H1 (cell line): ENCODE measurements around the gene LY6G5B. TPM values are rescaled to one million over a fixed set of nuclear protein-coding genes. Genes with fewer than 3 reads are reported as not detected.
A peak's percentile ranks its signal among the peaks of the same experiment; 100 is the strongest.

Source experiments
- CTCF ChIA-PET: fragments of 300-600 bp; sonication (Branson Sonifier 250); formaldehyde crosslinking; loops from one replicate; lab custom pipeline; 2021; ENCODE audit not compliant: partially characterized antibody; lab: Charles Lee
- POLR2A ChIA-PET: fragments of 300-600 bp; sonication (Branson Sonifier 250); formaldehyde crosslinking; loops from one replicate; lab custom pipeline; 2021; ENCODE audit warnings: inconsistent platforms; ENCODE audit not compliant: partially characterized antibody; lab: Charles Lee
- DNase-seq, 2 experiments: peaks; one replicate each; pipeline versions ENCODE4 v3.0.0 to v3.0.0-alpha.2; 2010 to 2022; ENCODE audit warnings: low spot score in 2 of 2, low read depth in 1 of 2, mixed read lengths in 1 of 2
- FAIRE-seq: peaks from 2 replicates; lab custom pipeline; 2011; peaks lifted over from hg19 to GRCh38; lab: Jason Lieb, UNC
- H2AFZ ChIP-seq: 2 replicates; pipeline ENCODE4 v1.8.1; 2012; ENCODE audit warnings: low read length, inconsistent platforms
- H2AK5ac ChIP-seq: 2 replicates; pipeline ENCODE4 v1.6.1; 2013; ENCODE audit warnings: low read depth, low read length
- H2BK120ac ChIP-seq: replicated peaks from 2 replicates; pipeline ENCODE3; 2013; ENCODE audit warnings: low read depth, low read length, inconsistent platforms
- H2BK12ac ChIP-seq: 2 replicates; pipeline ENCODE4 v1.6.1; 2013; ENCODE audit warnings: low read depth, low read length
- H2BK15ac ChIP-seq: 2 replicates; pipeline ENCODE4 v1.6.1; 2013; ENCODE audit warnings: low read length
- H2BK20ac ChIP-seq: 2 replicates; pipeline ENCODE4 v1.6.1; 2013; ENCODE audit warnings: low read length
- H2BK5ac ChIP-seq: 2 replicates; pipeline ENCODE4 v1.6.1; 2013; ENCODE audit warnings: low read depth, low read length
- H3K14ac ChIP-seq: 2 replicates; pipeline ENCODE4 v1.6.1; 2013; ENCODE audit warnings: inconsistent platforms; ENCODE audit not compliant: insufficient read length
- H3K18ac ChIP-seq: 2 replicates; pipeline ENCODE4 v1.6.1; 2013; ENCODE audit warnings: low read length; ENCODE audit errors: extremely low read depth
- H3K23ac ChIP-seq: 2 replicates; pipeline ENCODE4 v1.6.1; 2013; ENCODE audit warnings: inconsistent platforms; ENCODE audit not compliant: insufficient read length
- H3K23me2 ChIP-seq: 2 replicates; pipeline ENCODE4 v1.6.1; 2013; ENCODE audit warnings: low read depth, low read length
- H3K27ac ChIP-seq: 2 replicates; pipeline ENCODE4 v1.6.1; 2011; ENCODE audit warnings: low read depth, low read length, inconsistent platforms
- H3K27me3 ChIP-seq, 4 experiments: replicated peaks in 1 of 4; 1 replicate in 1 of 4; 2 replicates in 3 of 4; pipeline versions ENCODE4 v1.6.1 to v1.8.1; 2011 to 2013; ENCODE audit warnings: low read length in 3 of 4, mild to moderate bottlenecking in 3 of 4, inconsistent platforms in 2 of 4, mixed read lengths in 2 of 4, moderate library complexity in 1 of 4; ENCODE audit not compliant: control insufficient read depth in 3 of 4, insufficient read depth in 3 of 4; ENCODE audit errors: extremely low read depth in 1 of 4
- H3K36me3 ChIP-seq, 4 experiments: 2 replicates each; pipeline versions ENCODE4 v1.6.1 to v1.8.1; 2011 to 2013; ENCODE audit warnings: mild to moderate bottlenecking in 4 of 4, low read length in 3 of 4, moderate library complexity in 2 of 4, control low read depth in 1 of 4, inconsistent platforms in 1 of 4; ENCODE audit not compliant: insufficient read depth in 4 of 4, control insufficient read depth in 2 of 4
- H3K4ac ChIP-seq: replicated peaks from 2 replicates; pipeline ENCODE3; 2013; ENCODE audit warnings: low read length, low read depth, mixed read lengths, inconsistent platforms; ENCODE audit not compliant: insufficient read length
- H3K4me1 ChIP-seq, 4 experiments: replicated peaks in 1 of 4; 1 replicate in 1 of 4; 2 replicates in 3 of 4; pipeline versions ENCODE4 v1.6.1 to v1.8.1; 2011 to 2013; ENCODE audit warnings: low read length in 3 of 4, inconsistent platforms in 2 of 4, mixed read lengths in 1 of 4; ENCODE audit not compliant: insufficient read depth in 4 of 4, control insufficient read depth in 3 of 4
- H3K4me2 ChIP-seq, 2 experiments: 2 replicates each; pipeline versions ENCODE4 v1.6.1 to v1.8.1; 2011 to 2013; ENCODE audit warnings: low read depth in 2 of 2, low read length in 2 of 2, control low read depth in 1 of 2, inconsistent platforms in 1 of 2, mild to moderate bottlenecking in 1 of 2; ENCODE audit not compliant: insufficient read depth in 1 of 2
- H3K4me3 ChIP-seq, 4 experiments: fragments of 200-600, 300-600 bp in 1 of 4; sonication (generic), shearing (Covaris generic), sonication (Bioruptor Twin) in 1 of 4; 2 replicates each; pipeline versions ENCODE4 v1.5.1 to v1.8.1; 2011 to 2016; ENCODE audit warnings: low read length in 4 of 4, low read depth in 3 of 4, control low read depth in 2 of 4, inconsistent platforms in 2 of 4, mild to moderate bottlenecking in 2 of 4, mixed read lengths in 1 of 4, moderate library complexity in 1 of 4; ENCODE audit not compliant: insufficient read depth in 2 of 4; ENCODE audit errors: extremely low read depth in 1 of 4
- H3K56ac ChIP-seq: replicated peaks from 2 replicates; pipeline ENCODE3; 2013; ENCODE audit warnings: low read depth, mild to moderate bottlenecking, mixed read lengths, low read length, inconsistent platforms; ENCODE audit not compliant: insufficient read length
- H3K79me1 ChIP-seq: 2 replicates; pipeline ENCODE4 v1.6.1; 2013; ENCODE audit warnings: low read depth, low read length, control low read depth
- H3K79me2 ChIP-seq, 2 experiments: 2 replicates each; pipeline versions ENCODE4 v1.6.1 to v1.8.1; 2012 to 2013; ENCODE audit warnings: low read length in 2 of 2, mild to moderate bottlenecking in 2 of 2, inconsistent platforms in 1 of 2; ENCODE audit not compliant: insufficient read depth in 2 of 2, control insufficient read depth in 1 of 2
- H3K9ac ChIP-seq, 4 experiments: replicated peaks in 1 of 4; 1 replicate in 1 of 4; 2 replicates in 3 of 4; pipeline versions ENCODE4 v1.6.1 to v1.8.1; 2011 to 2013; ENCODE audit warnings: low read depth in 3 of 4, low read length in 3 of 4, control low read depth in 2 of 4, mild to moderate bottlenecking in 2 of 4, moderate library complexity in 2 of 4, inconsistent platforms in 1 of 4; ENCODE audit errors: extremely low read depth in 1 of 4
- H3K9me3 ChIP-seq, 2 experiments: 2 replicates each; pipeline versions ENCODE4 v1.6.1 to v1.8.1; 2012 to 2013; ENCODE audit warnings: mild to moderate bottlenecking in 2 of 2, moderate library complexity in 2 of 2, control low read depth in 1 of 2, inconsistent platforms in 1 of 2, low read depth in 1 of 2, low read length in 1 of 2, mixed read lengths in 1 of 2; ENCODE audit not compliant: insufficient read depth in 2 of 2
- H4K20me1 ChIP-seq, 2 experiments: replicated peaks in 1 of 2; 2 replicates each; pipeline versions ENCODE3 to v1.8.1; 2011 to 2013; ENCODE audit warnings: inconsistent platforms in 2 of 2, low read length in 2 of 2, mild to moderate bottlenecking in 1 of 2; ENCODE audit not compliant: insufficient read depth in 2 of 2, control insufficient read depth in 1 of 2
- H4K5ac ChIP-seq: 2 replicates; pipeline ENCODE4 v1.6.1; 2013; ENCODE audit warnings: low read length, low read depth, mixed read lengths, inconsistent platforms; ENCODE audit not compliant: insufficient read length
- H4K8ac ChIP-seq: 2 replicates; pipeline ENCODE4 v1.8.0; 2013; ENCODE audit warnings: mild to moderate bottlenecking, moderate library complexity, low read length, inconsistent platforms; ENCODE audit not compliant: insufficient read depth; ENCODE audit errors: extremely low read depth
- H4K91ac ChIP-seq: replicated peaks from 2 replicates; pipeline ENCODE3; 2013; ENCODE audit warnings: low read length, mixed read lengths, inconsistent platforms; ENCODE audit not compliant: insufficient read length
- BCL11A ChIP-seq, 2 experiments: IDR thresholded peaks; one replicate each; pipeline ENCODE4 v1.6.1; 2011; ENCODE audit warnings: low read depth in 2 of 2, low read length in 2 of 2, mild to moderate bottlenecking in 2 of 2
- HDAC2 ChIP-seq, 2 experiments: fragments of 300-600 bp in 1 of 2; sonication (generic) in 1 of 2; IDR thresholded peaks; 2 replicates each; pipeline ENCODE4 v1.6.1; 2011 to 2012; ENCODE audit warnings: low read depth in 2 of 2, low read length in 2 of 2, mild to moderate bottlenecking in 2 of 2, moderate library complexity in 2 of 2, borderline replicate concordance in 1 of 2, inconsistent platforms in 1 of 2
- KDM1A ChIP-seq: fragments of 200-600, 300-600 bp; sonication (generic); IDR thresholded peaks from 2 replicates; pipeline ENCODE4 v1.7.1; 2016; ENCODE audit warnings: mild to moderate bottlenecking, low read length, borderline replicate concordance
- NRF1 ChIP-seq: IDR thresholded peaks from 2 replicates; pipeline ENCODE4 v1.6.1; 2011; ENCODE audit warnings: mild to moderate bottlenecking, low read depth, low read length, improper control_type of control experiment
- RBBP5 ChIP-seq: IDR thresholded peaks from 2 replicates; pipeline ENCODE4 v1.7.1; 2012; ENCODE audit warnings: low read depth, mild to moderate bottlenecking, inconsistent platforms, low read length, moderate library complexity, borderline replicate concordance
- RFX5 ChIP-seq: IDR thresholded peaks from 2 replicates; pipeline ENCODE4 v1.6.1; 2011; ENCODE audit warnings: low read depth, low read length, improper control_type of control experiment, borderline replicate concordance
- WGBS, 2 experiments: shearing (Covaris generic) in 1 of 2; methylation state at CpG; one replicate each; pipeline versions ENCODE4 v1.1.6 to v1.1.7; 2013 to 2015; ENCODE audit warnings: low lambda C conversion rate in 2 of 2, mixed read lengths in 2 of 2, inconsistent platforms in 1 of 2, low coverage in 1 of 2, missing lambda C conversion rate in 1 of 2; ENCODE audit not compliant: insufficient replicate concordance in 2 of 2, insufficient coverage in 1 of 2, insufficient read length in 1 of 2; ENCODE audit errors: extremely low coverage in 1 of 2, missing lambda C conversion rate in 1 of 2; 5-methylcytosine and 5-hydroxymethylcytosine counted together
- polyA plus RNA-seq, 7 experiments: library from polyadenylated mRNA; depleted of rRNA in 3 of 7; stranded (reverse) in 5 of 7; unstranded in 2 of 7; fragments of >200 nt in 5 of 7; fragments of 200-250 nt in 2 of 7; gene quantifications; 1 replicate in 5 of 7; 2 replicates in 1 of 7; 4 replicates in 1 of 7; pipeline versions ENCODE4 v1.2.1 to v1.2.3, GENCODE V29; 2011 to 2013; ENCODE audit warnings: missing spikeins in 2 of 7, mixed read lengths in 2 of 7
- total RNA-seq: library from RNA; stranded (reverse); fragmentation: NEBNext Ultra II Directional; extraction: Animal tissue kit (Norgen Biotek cat#: 25700); gene quantifications from 2 replicates; pipeline ENCODE4 v1.2.1, GENCODE V29; 2021

Gene LY6G5B
- total and polyA plus RNA-seq, 2 of the 8 experiments (the other 6 are each of a cell fraction or from before 2014, with no cell fraction given): 10.6 to 12.6 TPM

GRCh38 chr6:31660381-31661261 is 9.2 kb upstream of the LY6G5B start, which contains the start of gene C6orf47:
TSS of gene C6orf47 (minus strand) at chr6:31660778. CDS start at chr6:31659947, 831 bp downstream.
- H3K79me2 ChIP-seq: peaks cover 0 to 39% of the 10 kb centered on the region in 2 experiments; a peak in 3 of 4 replicates
- H3K9ac ChIP-seq: peak within 1 kb of the TSS; percentile 75 to 93 (median 82)
- H3K23ac ChIP-seq: no peak within 1 kb of the TSS
- peak within 1 kb of the TSS; percentile 84; the same call in 1 of the 2 replicates for H2AFZ ChIP-seq
- H2BK15ac ChIP-seq: peak within 1 kb of the TSS; percentile 8; the same call in 1 of the 2 replicates
- H4K91ac ChIP-seq: peak within 1 kb of the TSS; percentile 76
- peak within 1 kb of the TSS; percentile 77 for H3K56ac ChIP-seq
- no peak within 1 kb of the TSS for H2BK12ac ChIP-seq
- H4K5ac ChIP-seq: peak within 1 kb of the TSS; percentile 73
- H4K8ac ChIP-seq: peak within 1 kb of the TSS; percentile 94
- H2AK5ac ChIP-seq: no peak within 1 kb of the TSS
- WGBS, 2 experiments: 4% methylated on average over 50 of the region's 52 CpGs; no CpG with 5 or more reads in 1 of the 2 experiments
- H3K79me1 ChIP-seq: peaks cover 7% of the 10 kb centered on the region; the same call in 1 of the 2 replicates
- no peak for FAIRE-seq
- H3K18ac ChIP-seq: peak within 1 kb of the TSS; percentile 42; the same call in 1 of the 2 replicates
- peaks cover 8% of the 10 kb centered on the region for H3K23me2 ChIP-seq
- H3K14ac ChIP-seq: peak within 1 kb of the TSS; percentile 71
- CTCF ChIA-PET: interaction anchor here (0.6 to 1.6 kb wide), 16 partner anchors 8 to 227 kb away, joined by 3 to 6 read pairs (median 3); partner anchors contain the start of genes ATP6V1G2, BAG6 and LY6G5B
- H2BK120ac ChIP-seq: no peak within 1 kb of the TSS
- POLR2A ChIA-PET: interaction anchor here (0.6 to 25.5 kb wide), 29 partner anchors 7 to 203 kb away, joined by 3 to 883 read pairs (median 5); partner anchors contain the start of genes AIF1, APOM, ATP6V1G2 and BAG6
- 0 out of 2 replicates have a peak within 1 kb of the TSS, but pooled peaks have one; percentile 1 for H2BK5ac ChIP-seq
- H3K4ac ChIP-seq: peak within 1 kb of the TSS; percentile 83
- H3K36me3 ChIP-seq: peaks cover 4 to 19% (median 9%) of the 10 kb centered on the region in 4 experiments; a peak in 6 of 8 replicates
- peak within 1 kb of the TSS; percentile 63 for H3K27ac ChIP-seq
- H3K9me3 ChIP-seq: no peaks in the 10 kb centered on the region
- H3K4me2 ChIP-seq: peak within 1 kb of the TSS; percentile 94 to 95
- peak; percentile 59 to 90 for DNase-seq
- H2BK20ac ChIP-seq: no peak within 1 kb of the TSS
- no peaks in the 10 kb centered on the region for H3K27me3 ChIP-seq
- H3K4me3 ChIP-seq: peak within 1 kb of the TSS; percentile 85 to 94 (median 88)
- peaks cover 0 to 15% (median 4%) of the 10 kb centered on the region in 4 experiments; a peak in 5 of 7 replicates for H3K4me1 ChIP-seq
- peaks cover 0 to 3% of the 10 kb centered on the region in 2 experiments for H4K20me1 ChIP-seq
- no peak for TF ChIP-seq KDM1A
- no peak for TF ChIP-seq NRF1
- TF ChIP-seq HDAC2 (IDR thresholded peaks at IDR 0.05; ENCODE audit: borderline replicate concordance in 1 of 2, low read depth in 2 of 2, low read length in 2 of 2): peak in 1 of 2 experiments; percentile 24; a peak in 1 of 4 replicates
- TF ChIP-seq RFX5: no peak
- TF ChIP-seq RBBP5: no peak
- TF ChIP-seq BCL11A (IDR thresholded peaks at IDR 0.05; ENCODE audit: low read depth in 2 of 2, low read length in 2 of 2): no peak
